ENCODE data around the gene NFIA. TPM values are rescaled to one million over a fixed set of nuclear protein-coding genes. Genes with fewer than 3 reads are reported as not detected.

Gene NFIA
- total and polyA plus RNA-seq, 2 of the 13 experiments (the other 11 are each of a cell fraction or from before 2014, with no cell fraction given), result 14.7 to 28.5 TPM

DNA sequence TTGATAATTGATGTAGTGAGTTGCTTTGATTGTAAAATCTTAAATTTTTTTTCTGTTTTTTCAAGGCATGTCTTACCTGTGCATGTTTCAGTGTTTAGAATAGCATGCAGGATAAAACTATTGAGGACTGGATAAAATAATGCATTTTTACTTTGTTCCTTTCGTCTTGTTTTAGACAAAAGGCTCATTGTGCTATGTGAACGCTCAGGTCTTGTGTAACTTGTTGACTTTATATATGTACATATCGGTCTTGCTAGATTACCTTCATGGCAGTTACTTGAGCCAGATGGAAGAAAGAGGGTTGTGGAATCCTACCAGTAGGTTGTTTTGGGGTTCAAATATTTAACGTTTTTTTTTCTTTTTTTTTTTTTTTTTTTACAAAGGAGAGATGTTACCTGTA, 7.0 kb downstream of the NFIA start (continued):
- TF ChIP-seq, protein P1, sequence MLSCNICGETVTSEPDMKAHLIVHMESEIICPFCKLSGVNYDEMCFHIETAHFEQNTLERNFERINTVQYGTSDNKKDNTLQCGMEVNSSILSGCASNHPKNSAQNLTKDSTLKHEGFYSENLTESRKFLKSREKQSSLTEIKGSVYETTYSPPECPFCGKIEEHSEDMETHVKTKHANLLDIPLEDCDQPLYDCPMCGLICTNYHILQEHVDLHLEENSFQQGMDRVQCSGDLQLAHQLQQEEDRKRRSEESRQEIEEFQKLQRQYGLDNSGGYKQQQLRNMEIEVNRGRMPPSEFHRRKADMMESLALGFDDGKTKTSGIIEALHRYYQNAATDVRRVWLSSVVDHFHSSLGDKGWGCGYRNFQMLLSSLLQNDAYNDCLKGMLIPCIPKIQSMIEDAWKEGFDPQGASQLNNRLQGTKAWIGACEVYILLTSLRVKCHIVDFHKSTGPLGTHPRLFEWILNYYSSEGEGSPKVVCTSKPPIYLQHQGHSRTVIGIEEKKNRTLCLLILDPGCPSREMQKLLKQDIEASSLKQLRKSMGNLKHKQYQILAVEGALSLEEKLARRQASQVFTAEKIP (CRISPR knock-in tag; IDR thresholded peaks at IDR 0.05; ENCODE audit: borderline replicate concordance), result no peak
- TF ChIP-seq HNRNPK (IDR thresholded peaks at IDR 0.05; ENCODE audit: low read depth, low read length, poor library complexity, severe bottlenecking) (no peak), HNF4A (CRISPR knock-in tag; IDR thresholded peaks at IDR 0.05) (peak; percentile 26; the same call in 1 of the 2 replicates), ZNF451 (CRISPR knock-in tag; IDR thresholded peaks at IDR 0.05) (no peak), ZNF20 (CRISPR knock-in tag; IDR thresholded peaks at IDR 0.05) (no peak), HMGA1 (CRISPR knock-in tag; conservative IDR thresholded peaks at IDR 0.05) (no peak), SETDB1 (CRISPR knock-in tag; IDR thresholded peaks at IDR 0.05; ENCODE audit: borderline replicate concordance) (no peak), MATR3 (CRISPR knock-in tag; IDR thresholded peaks at IDR 0.05) (no peak), POLR2G (IDR thresholded peaks at IDR 0.05; ENCODE audit: low read depth, low read length) (no peak)
- TF ChIP-seq, protein P2, sequence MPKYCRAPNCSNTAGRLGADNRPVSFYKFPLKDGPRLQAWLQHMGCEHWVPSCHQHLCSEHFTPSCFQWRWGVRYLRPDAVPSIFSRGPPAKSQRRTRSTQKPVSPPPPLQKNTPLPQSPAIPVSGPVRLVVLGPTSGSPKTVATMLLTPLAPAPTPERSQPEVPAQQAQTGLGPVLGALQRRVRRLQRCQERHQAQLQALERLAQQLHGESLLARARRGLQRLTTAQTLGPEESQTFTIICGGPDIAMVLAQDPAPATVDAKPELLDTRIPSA (CRISPR knock-in tag; IDR thresholded peaks at IDR 0.05; ENCODE audit: borderline replicate concordance), result no peak
- TF ChIP-seq, protein P3, sequence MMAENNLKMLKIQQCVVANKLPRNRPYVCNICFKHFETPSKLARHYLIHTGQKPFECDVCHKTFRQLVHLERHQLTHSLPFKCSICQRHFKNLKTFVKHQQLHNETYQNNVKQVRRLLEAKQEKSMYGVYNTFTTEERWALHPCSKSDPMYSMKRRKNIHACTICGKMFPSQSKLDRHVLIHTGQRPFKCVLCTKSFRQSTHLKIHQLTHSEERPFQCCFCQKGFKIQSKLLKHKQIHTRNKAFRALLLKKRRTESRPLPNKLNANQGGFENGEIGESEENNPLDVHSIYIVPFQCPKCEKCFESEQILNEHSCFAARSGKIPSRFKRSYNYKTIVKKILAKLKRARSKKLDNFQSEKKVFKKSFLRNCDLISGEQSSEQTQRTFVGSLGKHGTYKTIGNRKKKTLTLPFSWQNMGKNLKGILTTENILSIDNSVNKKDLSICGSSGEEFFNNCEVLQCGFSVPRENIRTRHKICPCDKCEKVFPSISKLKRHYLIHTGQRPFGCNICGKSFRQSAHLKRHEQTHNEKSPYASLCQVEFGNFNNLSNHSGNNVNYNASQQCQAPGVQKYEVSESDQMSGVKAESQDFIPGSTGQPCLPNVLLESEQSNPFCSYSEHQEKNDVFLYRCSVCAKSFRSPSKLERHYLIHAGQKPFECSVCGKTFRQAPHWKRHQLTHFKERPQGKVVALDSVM (CRISPR knock-in tag; IDR thresholded peaks at IDR 0.05), result no peak
- TF ChIP-seq, protein P4, sequence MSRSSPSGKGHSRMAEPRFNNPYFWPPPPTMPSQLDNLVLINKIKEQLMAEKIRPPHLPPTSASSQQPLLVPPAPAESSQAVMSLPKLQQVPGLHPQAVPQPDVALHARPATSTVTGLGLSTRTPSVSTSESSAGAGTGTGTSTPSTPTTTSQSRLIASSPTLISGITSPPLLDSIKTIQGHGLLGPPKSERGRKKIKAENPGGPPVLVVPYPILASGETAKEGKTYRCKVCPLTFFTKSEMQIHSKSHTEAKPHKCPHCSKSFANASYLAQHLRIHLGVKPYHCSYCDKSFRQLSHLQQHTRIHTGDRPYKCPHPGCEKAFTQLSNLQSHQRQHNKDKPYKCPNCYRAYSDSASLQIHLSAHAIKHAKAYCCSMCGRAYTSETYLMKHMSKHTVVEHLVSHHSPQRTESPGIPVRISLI (CRISPR knock-in tag; IDR thresholded peaks at IDR 0.05; ENCODE audit: borderline replicate concordance), result peak; percentile 78
- TF ChIP-seq, protein P5, sequence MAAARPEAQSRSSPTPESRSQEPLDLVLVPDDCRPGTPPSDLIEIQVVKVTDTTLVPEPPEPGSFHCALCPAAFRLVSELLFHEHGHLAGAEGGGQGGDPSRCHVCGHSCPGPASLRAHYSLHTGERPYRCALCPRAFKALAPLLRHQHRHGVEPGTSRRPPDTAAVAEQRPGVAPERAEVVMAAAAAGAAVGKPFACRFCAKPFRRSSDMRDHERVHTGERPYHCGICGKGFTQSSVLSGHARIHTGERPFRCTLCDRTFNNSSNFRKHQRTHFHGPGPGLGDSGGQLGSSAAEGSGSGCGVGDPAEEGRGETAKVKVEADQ (CRISPR knock-in tag; IDR thresholded peaks at IDR 0.05; ENCODE audit: borderline replicate concordance), result no peak
- TF ChIP-seq, protein P6, sequence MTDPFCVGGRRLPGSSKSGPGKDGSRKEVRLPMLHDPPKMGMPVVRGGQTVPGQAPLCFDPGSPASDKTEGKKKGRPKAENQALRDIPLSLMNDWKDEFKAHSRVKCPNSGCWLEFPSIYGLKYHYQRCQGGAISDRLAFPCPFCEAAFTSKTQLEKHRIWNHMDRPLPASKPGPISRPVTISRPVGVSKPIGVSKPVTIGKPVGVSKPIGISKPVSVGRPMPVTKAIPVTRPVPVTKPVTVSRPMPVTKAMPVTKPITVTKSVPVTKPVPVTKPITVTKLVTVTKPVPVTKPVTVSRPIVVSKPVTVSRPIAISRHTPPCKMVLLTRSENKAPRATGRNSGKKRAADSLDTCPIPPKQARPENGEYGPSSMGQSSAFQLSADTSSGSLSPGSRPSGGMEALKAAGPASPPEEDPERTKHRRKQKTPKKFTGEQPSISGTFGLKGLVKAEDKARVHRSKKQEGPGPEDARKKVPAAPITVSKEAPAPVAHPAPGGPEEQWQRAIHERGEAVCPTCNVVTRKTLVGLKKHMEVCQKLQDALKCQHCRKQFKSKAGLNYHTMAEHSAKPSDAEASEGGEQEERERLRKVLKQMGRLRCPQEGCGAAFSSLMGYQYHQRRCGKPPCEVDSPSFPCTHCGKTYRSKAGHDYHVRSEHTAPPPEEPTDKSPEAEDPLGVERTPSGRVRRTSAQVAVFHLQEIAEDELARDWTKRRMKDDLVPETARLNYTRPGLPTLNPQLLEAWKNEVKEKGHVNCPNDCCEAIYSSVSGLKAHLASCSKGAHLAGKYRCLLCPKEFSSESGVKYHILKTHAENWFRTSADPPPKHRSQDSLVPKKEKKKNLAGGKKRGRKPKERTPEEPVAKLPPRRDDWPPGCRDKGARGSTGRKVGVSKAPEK (CRISPR knock-in tag; IDR thresholded peaks at IDR 0.05; ENCODE audit: borderline replicate concordance), result 0 out of 2 replicates have a peak, but pooled peaks have one; percentile 33
